Keratinocyte (primary cell): ENCODE measurements around the gene L3MBTL2. TPM values are rescaled to one million over a fixed set of nuclear protein-coding genes. Genes with fewer than 3 reads are reported as not detected.

ENCODE experiments used
- DNase-seq: peaks from one replicate; pipeline ENCODE4 v3.0.0-alpha.2; 2011; ENCODE audit warnings: low read depth, missing footprints, low spot score
- FAIRE-seq: peaks from 2 replicates; lab custom pipeline; 2011; peaks lifted over from hg19 to GRCh38; lab: Jason Lieb, UNC
- H2AFZ ChIP-seq: 2 replicates; pipeline ENCODE4 v1.6.0; 2012; ENCODE audit warnings: low read length, control low read depth, inconsistent platforms; ENCODE audit not compliant: control insufficient read depth
- H3K27ac ChIP-seq: 2 replicates; pipeline ENCODE4 v1.5.1; 2011; ENCODE audit warnings: low read length; ENCODE audit not compliant: control insufficient read depth, insufficient read depth
- H3K27me3 ChIP-seq: 3 replicates; pipeline ENCODE4 v1.6.0; 2011; ENCODE audit warnings: low read length; ENCODE audit not compliant: control insufficient read depth, insufficient read depth; ENCODE audit errors: extremely low read depth
- H3K36me3 ChIP-seq, 2 experiments: 2 replicates in 1 of 2; 3 replicates in 1 of 2; pipeline ENCODE4 v1.5.1; 2011; ENCODE audit warnings: low read length in 2 of 2, mild to moderate bottlenecking in 1 of 2; ENCODE audit not compliant: control insufficient read depth in 2 of 2, insufficient read depth in 2 of 2; ENCODE audit errors: extremely low read depth in 1 of 2
- H3K4me1 ChIP-seq: 3 replicates; pipeline ENCODE4 v1.5.1; 2011; ENCODE audit warnings: low read length; ENCODE audit not compliant: control insufficient read depth, insufficient read depth; ENCODE audit errors: extremely low read depth
- H3K4me2 ChIP-seq: 3 replicates; pipeline ENCODE4 v1.6.0; 2011; ENCODE audit warnings: low read depth, low read length; ENCODE audit not compliant: control insufficient read depth, insufficient read depth; ENCODE audit errors: extremely low read depth
- H3K4me3 ChIP-seq, 3 experiments: fragments of 200-600 bp in 1 of 3; sonication (generic) in 1 of 3; 2 replicates in 2 of 3; 3 replicates in 1 of 3; pipeline ENCODE4 v1.5.1; 2011 to 2016; ENCODE audit warnings: low read length in 3 of 3, mild to moderate bottlenecking in 3 of 3, control low read depth in 2 of 3, inconsistent platforms in 1 of 3, low read depth in 1 of 3, mixed read lengths in 1 of 3, mixed run types in 1 of 3, moderate library complexity in 1 of 3; ENCODE audit not compliant: control insufficient read depth in 2 of 3, insufficient read depth in 2 of 3; ENCODE audit errors: extremely low read depth in 1 of 3
- H3K79me2 ChIP-seq: 2 replicates; pipeline ENCODE4 v1.6.0; 2012; ENCODE audit warnings: low read length; ENCODE audit not compliant: control insufficient read depth, insufficient read depth
- H3K9ac ChIP-seq: 3 replicates; pipeline ENCODE4 v1.6.0; 2011; ENCODE audit warnings: low read length; ENCODE audit not compliant: control insufficient read depth, insufficient read depth; ENCODE audit errors: extremely low read depth
- H3K9me1 ChIP-seq: 3 replicates; pipeline ENCODE4 v1.6.0; 2011; ENCODE audit warnings: low read length; ENCODE audit not compliant: control insufficient read depth, insufficient read depth; ENCODE audit errors: extremely low read depth
- H3K9me3 ChIP-seq: 2 replicates; pipeline ENCODE4 v1.5.1; 2012; ENCODE audit warnings: low read depth, low read length; ENCODE audit not compliant: control insufficient read depth
- H4K20me1 ChIP-seq: 3 replicates; pipeline ENCODE4 v1.6.0; 2011; ENCODE audit warnings: low read length; ENCODE audit not compliant: control insufficient read depth, insufficient read depth; ENCODE audit errors: extremely low read depth
- EZH2 ChIP-seq: IDR thresholded peaks from one replicate; pipeline ENCODE4 v1.6.1; 2012; ENCODE audit warnings: inconsistent platforms, mild to moderate bottlenecking, low read length, moderate library complexity
- dilution Hi-C: fragments of 300-500 bp; cut with MboI; formaldehyde crosslinking; loops from one replicate; pipeline ENCODE4 v1.7.0; 2020; ENCODE audit warnings: low sequenced_read_pairs; ENCODE audit not compliant: extremely low pct_ligation_motif_present
- polyA plus RNA-seq, 5 experiments: library from polyadenylated mRNA; depleted of rRNA in 3 of 5; stranded (reverse) in 3 of 5; stranded (forward) in 1 of 5; unstranded in 1 of 5; fragments of >200 nt; gene quantifications; 1 replicate in 1 of 5; 2 replicates in 3 of 5; 3 replicates in 1 of 5; pipeline versions ENCODE4 v1.2.1 to v1.2.3, GENCODE V29; 2011 to 2012; ENCODE audit warnings: missing spikeins in 2 of 5, low read depth in 1 of 5, low replicate concordance in 1 of 5
- TF ChIP-seq, protein P1 (sequence below), 3 experiments: IDR thresholded peaks in 1 of 3; conservative IDR thresholded peaks in 1 of 3; optimal IDR thresholded peaks in 1 of 3; 2 replicates in 2 of 3; 3 replicates in 1 of 3; pipeline versions ENCODE3 to v1.5.1; 2011; ENCODE audit warnings: low read length in 3 of 3, mild to moderate bottlenecking in 3 of 3, moderate library complexity in 2 of 3, control low read depth in 1 of 3, inconsistent platforms in 1 of 3; ENCODE audit not compliant: insufficient read depth in 2 of 3; ENCODE audit errors: extremely low read depth in 1 of 3

L3MBTL2 gene
- polyA plus RNA-seq, 1 donor (not counting 4 experiments of a cell fraction or from before 2014, with no cell fraction given): 16.7 TPM

DNA sequence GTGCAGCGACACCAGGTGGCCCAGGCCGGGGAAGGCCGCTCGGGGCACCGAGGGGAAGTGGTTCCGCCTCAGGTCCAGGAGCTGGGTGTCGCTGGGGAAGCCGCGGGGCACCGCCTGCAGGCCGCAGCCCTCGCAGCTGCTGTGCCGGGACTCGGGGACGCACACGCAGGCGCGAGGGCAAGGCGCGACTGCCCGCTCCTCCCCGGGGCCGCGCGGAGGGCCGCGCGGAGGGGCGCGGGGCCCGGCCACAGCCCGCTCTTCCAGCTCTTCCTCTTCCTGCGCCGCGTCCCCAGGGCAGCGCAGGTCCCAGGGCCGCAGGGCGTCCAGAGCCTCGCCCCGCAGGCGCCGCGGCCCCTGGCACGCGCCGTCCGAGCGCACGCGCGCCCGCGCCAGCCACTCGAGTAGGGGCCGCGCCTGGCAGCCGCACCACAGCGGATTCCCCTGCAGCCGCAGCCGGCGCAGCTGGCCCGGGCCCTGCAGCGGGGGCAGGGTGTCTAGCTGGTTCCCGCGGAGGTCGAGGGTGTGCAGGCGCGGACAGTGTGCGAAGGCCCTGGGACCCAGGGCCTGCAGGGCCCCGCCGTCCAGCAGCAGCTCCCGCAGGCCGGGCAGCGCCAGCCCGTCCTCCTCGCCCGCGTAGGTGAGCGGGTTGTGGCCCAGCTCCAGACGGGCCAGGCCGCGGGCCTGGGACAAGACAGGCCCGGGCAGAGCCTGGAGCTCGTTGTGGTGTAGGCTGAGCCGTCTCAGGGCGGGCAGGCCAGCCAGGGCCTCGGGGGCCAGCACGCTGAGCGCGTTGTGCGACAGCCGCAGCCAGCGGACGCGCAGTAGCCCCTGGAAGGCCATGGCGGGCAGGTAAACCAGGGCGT lies 32.8 kb downstream of the L3MBTL2 start:
- no peaks in the 10 kb centered on the region for H4K20me1 ChIP-seq
- H3K4me3 ChIP-seq: peak overlapping the region in 2 of 3 experiments; percentile 18 to 43
- dilution Hi-C loops: no loop called here
- H3K27ac ChIP-seq: no peak overlapping the region
- peak; percentile 23 for FAIRE-seq
- H3K4me1 ChIP-seq: peaks cover 22% of the 10 kb centered on the region
- H3K79me2 ChIP-seq: no peaks in the 10 kb centered on the region
- H3K9me3 ChIP-seq: no peaks in the 10 kb centered on the region
- TF ChIP-seq EZH2: no peak
- TF ChIP-seq, protein P1, sequence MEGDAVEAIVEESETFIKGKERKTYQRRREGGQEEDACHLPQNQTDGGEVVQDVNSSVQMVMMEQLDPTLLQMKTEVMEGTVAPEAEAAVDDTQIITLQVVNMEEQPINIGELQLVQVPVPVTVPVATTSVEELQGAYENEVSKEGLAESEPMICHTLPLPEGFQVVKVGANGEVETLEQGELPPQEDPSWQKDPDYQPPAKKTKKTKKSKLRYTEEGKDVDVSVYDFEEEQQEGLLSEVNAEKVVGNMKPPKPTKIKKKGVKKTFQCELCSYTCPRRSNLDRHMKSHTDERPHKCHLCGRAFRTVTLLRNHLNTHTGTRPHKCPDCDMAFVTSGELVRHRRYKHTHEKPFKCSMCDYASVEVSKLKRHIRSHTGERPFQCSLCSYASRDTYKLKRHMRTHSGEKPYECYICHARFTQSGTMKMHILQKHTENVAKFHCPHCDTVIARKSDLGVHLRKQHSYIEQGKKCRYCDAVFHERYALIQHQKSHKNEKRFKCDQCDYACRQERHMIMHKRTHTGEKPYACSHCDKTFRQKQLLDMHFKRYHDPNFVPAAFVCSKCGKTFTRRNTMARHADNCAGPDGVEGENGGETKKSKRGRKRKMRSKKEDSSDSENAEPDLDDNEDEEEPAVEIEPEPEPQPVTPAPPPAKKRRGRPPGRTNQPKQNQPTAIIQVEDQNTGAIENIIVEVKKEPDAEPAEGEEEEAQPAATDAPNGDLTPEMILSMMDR (optimal IDR thresholded peaks at IDR 0.05 in 1 of 3, IDR thresholded peaks at IDR 0.05 in 1 of 3, conservative IDR thresholded peaks at IDR 0.05 in 1 of 3; ENCODE audit: extremely low read depth in 1 of 3, insufficient read depth in 2 of 3, low read length in 3 of 3): peak; percentile 30 to 86 (median 74)
- H3K36me3 ChIP-seq: no peaks in the 10 kb centered on the region
- peak overlapping the region; percentile 73 for H3K4me2 ChIP-seq
- H2AFZ ChIP-seq: peak overlapping the region; percentile 82
- peak overlapping the region; percentile 50 for H3K9ac ChIP-seq
- H3K9me1 ChIP-seq: no peaks in the 10 kb centered on the region
- H3K27me3 ChIP-seq: no peaks in the 10 kb centered on the region
- no peak for DNase-seq

DNA sequence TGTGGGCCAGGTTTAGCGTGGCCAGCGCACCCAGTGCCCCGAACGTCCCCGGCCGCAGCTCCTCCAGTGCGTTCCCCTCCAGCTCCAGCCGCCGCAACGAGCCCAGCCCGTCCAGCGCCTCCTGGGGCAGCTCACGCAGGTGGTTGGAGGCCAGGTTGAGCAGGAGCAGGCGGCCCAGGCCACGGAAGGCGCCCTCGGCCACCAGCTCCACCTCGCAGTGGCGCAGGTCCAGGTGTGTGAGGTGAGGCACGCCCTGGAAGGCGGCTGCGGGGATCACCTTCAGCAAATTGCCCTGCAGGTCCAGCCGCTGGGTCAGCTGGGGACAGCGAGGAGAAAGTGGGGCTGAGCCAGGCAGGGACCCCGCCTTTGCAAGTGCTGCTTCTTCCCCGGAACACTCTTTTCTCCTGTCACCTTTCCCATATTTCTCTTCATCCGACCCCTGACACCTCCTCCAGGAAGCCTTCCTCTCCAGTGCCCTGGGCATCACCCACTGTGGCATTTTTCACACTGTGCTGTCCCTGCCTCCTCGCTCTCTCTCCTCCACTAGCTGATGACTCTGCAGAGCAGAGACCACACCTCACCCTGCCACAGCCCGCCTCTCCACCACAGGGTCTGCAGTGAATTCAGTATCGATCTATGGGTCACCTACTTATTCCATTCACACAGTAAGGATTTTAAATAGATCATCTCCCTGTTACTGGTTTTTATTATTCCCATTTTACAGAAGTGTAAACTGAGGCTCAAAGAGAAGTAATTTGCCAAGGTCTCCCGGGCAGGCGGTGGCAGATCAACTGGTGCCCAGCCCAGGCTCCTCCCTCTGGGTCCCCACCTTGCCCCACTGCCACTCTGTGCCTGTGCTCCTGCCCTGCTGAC lies 33.7 kb downstream of the L3MBTL2 start:
- FAIRE-seq: no peak
- no peaks in the 10 kb centered on the region for H3K36me3 ChIP-seq
- peak overlapping the region; percentile 82 for H2AFZ ChIP-seq
- H3K9me1 ChIP-seq: no peaks in the 10 kb centered on the region
- no peaks in the 10 kb centered on the region for H3K79me2 ChIP-seq
- TF ChIP-seq EZH2: no peak
- TF ChIP-seq, protein P1 (optimal IDR thresholded peaks at IDR 0.05 in 1 of 3, IDR thresholded peaks at IDR 0.05 in 1 of 3, conservative IDR thresholded peaks at IDR 0.05 in 1 of 3; ENCODE audit: extremely low read depth in 1 of 3, insufficient read depth in 2 of 3, low read length in 3 of 3): no peak
- no peaks in the 10 kb centered on the region for H3K9me3 ChIP-seq
- no peaks in the 10 kb centered on the region for H4K20me1 ChIP-seq
- no peak for DNase-seq
- H3K4me2 ChIP-seq: peak overlapping the region; percentile 73
- no peaks in the 10 kb centered on the region for H3K27me3 ChIP-seq
- dilution Hi-C loops: no loop called here
- no peak overlapping the region for H3K27ac ChIP-seq
- H3K4me1 ChIP-seq: peaks cover 30% of the 10 kb centered on the region
- H3K9ac ChIP-seq: peak overlapping the region; percentile 50
- H3K4me3 ChIP-seq: peak overlapping the region in 1 of 3 experiments; percentile 43
